ENCODE data around the gene BSND. TPM values are rescaled to one million over a fixed set of nuclear protein-coding genes. Genes with fewer than 3 reads are reported as not detected.

BSND gene
- total RNA-seq, 3 donors from 2014 or later, result not detected

DNA sequence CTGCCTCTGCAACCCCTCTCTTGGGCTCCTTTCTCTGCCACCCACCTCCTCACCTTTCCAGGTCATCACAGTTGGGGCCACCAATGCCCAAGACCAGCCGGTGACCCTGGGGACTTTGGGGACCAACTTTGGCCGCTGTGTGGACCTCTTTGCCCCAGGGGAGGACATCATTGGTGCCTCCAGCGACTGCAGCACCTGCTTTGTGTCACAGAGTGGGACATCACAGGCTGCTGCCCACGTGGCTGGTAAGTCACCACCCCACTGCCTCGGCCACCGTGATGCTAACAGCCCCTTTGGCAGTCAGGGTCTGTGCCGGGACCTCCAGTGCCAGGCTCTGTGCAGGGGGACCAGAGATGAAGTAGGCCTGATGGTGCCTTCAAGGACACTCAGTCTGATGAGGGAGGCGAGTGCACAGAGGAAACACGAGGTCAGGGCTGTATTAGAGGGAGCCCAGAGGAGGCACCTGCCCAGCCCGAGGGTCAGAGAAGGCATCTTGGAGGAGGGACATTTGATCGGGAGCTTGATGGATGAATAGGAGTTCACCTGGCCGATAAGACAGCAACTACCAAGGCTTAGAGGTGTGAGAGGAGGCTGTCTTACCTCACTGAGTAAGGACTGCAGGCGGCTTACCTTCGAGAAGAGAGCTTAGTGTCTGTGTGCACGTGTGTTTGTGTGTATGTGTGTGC, 58.7 kb downstream of the BSND start:
- no peak for DNase-seq
- no peaks in the 10 kb centered on the region for H3K4me1 ChIP-seq (ENCODE audit: low read depth)
- TF ChIP-seq, protein P1, sequence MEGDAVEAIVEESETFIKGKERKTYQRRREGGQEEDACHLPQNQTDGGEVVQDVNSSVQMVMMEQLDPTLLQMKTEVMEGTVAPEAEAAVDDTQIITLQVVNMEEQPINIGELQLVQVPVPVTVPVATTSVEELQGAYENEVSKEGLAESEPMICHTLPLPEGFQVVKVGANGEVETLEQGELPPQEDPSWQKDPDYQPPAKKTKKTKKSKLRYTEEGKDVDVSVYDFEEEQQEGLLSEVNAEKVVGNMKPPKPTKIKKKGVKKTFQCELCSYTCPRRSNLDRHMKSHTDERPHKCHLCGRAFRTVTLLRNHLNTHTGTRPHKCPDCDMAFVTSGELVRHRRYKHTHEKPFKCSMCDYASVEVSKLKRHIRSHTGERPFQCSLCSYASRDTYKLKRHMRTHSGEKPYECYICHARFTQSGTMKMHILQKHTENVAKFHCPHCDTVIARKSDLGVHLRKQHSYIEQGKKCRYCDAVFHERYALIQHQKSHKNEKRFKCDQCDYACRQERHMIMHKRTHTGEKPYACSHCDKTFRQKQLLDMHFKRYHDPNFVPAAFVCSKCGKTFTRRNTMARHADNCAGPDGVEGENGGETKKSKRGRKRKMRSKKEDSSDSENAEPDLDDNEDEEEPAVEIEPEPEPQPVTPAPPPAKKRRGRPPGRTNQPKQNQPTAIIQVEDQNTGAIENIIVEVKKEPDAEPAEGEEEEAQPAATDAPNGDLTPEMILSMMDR (IDR thresholded peaks at IDR 0.05), result no peak
- H3K4me3 ChIP-seq, result no peak overlapping the region
- no peaks in the 10 kb centered on the region for H3K9me3 ChIP-seq
- intact Hi-C loops (cut with DNase I, micrococcal nuclease), result no loop called here
- no peaks in the 10 kb centered on the region for H3K36me3 ChIP-seq (ENCODE audit: low read depth)
- no peak for ATAC-seq

GRCh38 chr1:55057956-55058298, 59.2 kb downstream of the BSND start:
- ATAC-seq (no peak), DNase-seq (no peak)
- TF ChIP-seq, protein P1 (IDR thresholded peaks at IDR 0.05), result no peak
- Histone ChIP-seq H3K36me3 (ENCODE audit: low read depth) (no peaks in the 10 kb centered on the region), H3K9me3 (no peaks in the 10 kb centered on the region), H3K4me1 (ENCODE audit: low read depth) (no peaks in the 10 kb centered on the region), H3K4me3 (no peak overlapping the region)
- intact Hi-C loops (cut with DNase I, micrococcal nuclease), result no loop called here

DNA sequence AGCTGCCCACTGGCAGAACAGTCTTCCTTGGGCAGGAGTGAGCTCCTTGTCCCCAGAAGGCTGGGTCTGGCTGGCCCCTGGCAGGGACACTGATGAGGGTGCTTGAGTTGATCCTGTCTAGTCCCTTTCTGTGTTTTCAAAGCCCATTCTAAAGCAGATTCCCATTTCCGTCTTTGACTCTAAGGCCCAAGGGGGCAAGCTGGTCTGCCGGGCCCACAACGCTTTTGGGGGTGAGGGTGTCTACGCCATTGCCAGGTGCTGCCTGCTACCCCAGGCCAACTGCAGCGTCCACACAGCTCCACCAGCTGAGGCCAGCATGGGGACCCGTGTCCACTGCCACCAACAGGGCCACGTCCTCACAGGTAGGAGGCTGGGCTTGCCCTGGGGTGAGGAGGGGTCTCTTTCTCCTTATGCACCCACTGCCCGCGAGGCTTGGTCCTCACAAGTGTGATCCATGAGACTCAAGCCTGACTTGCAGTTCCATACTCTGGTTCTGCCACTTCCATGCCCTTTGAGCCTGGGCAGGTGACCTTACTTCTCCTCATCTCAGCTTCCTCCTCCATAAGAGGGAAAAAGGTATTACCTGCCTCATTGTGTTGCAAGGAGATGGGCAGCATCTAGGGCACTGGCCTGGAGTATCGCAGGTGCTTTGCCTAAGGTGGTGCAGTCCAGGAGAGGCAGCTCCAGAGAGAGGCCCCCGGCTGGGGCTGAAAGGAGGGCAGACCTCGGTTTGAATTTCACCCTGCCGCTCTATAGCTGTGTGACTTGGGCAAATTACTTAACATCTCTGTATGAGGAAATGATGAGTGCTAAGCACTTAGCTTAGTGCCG, 60.8 kb downstream of the BSND start:
- DNase-seq (no peak), ATAC-seq (no peak)
- TF ChIP-seq, protein P1 (IDR thresholded peaks at IDR 0.05), result no peak
- H3K9me3 ChIP-seq, result no peaks in the 10 kb centered on the region
- no peak overlapping the region for H3K4me3 ChIP-seq
- intact Hi-C loops (cut with DNase I, micrococcal nuclease), result no loop called here
- H3K36me3 ChIP-seq (ENCODE audit: low read depth), result no peaks in the 10 kb centered on the region
- no peaks in the 10 kb centered on the region for H3K4me1 ChIP-seq (ENCODE audit: low read depth)

DNA sequence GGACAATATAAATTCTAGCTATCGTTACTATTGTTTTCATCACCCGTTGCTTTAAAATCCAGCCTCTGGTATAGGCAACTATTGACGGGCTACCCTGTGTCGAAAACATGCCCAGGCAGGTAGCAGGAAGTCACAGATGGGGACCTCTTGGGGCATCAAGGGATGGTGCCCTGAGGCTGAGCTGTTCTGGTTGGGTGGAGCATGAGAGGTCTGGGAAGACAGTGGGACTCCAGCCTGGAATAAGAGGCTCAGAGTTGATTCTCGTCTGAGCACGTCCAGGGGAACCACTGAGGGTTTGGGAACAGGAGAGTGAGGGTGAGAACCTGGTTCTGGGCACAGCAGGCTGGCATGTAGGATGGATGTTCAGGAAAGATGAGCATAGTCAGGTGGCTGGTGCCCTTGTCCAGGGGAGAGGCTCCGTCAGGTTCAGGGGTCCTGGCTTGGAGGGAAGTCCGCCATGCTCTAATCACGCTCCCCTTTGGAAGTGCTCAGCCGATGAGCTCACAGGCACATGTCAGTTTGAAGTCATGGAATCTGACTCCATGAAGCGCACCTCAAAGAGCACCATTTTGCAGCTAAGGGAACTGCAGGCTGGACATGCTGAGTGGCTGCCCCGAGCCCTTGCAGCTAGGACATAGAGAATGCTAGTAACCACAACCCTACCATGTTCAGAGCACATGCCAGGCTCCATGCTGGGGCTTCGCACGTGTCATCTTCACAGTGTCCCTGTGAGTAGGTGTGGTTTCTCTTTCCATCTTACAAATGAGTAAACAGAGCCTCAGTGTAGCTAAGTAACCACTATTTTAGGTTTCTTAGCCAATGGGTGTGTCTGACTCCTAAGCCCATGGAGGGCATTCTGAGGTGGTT, 61.6 kb downstream of the BSND start:
- H3K9me3 ChIP-seq, result no peaks in the 10 kb centered on the region
- H3K4me1 ChIP-seq (ENCODE audit: low read depth), result no peaks in the 10 kb centered on the region
- intact Hi-C loops (cut with DNase I, micrococcal nuclease), result no loop called here
- no peaks in the 10 kb centered on the region for H3K36me3 ChIP-seq (ENCODE audit: low read depth)
- DNase-seq (no peak), ATAC-seq (no peak)
- TF ChIP-seq, protein P1 (IDR thresholded peaks at IDR 0.05), result no peak
- H3K4me3 ChIP-seq, result no peak overlapping the region

- Histone ChIP-seq H3K4me3 (no peak overlapping the region), H3K4me1 (ENCODE audit: low read depth) (no peaks in the 10 kb centered on the region), H3K9me3 (no peaks in the 10 kb centered on the region), H3K36me3 (ENCODE audit: low read depth) (no peaks in the 10 kb centered on the region)
- ATAC-seq (no peak), DNase-seq (no peak)
- TF ChIP-seq, protein P1 (IDR thresholded peaks at IDR 0.05), result no peak
- intact Hi-C loops (cut with DNase I, micrococcal nuclease), result no loop called here
These were observed 62.4 kb downstream of the BSND start for GRCh38 chr1:55061000-55061705.
